GM12878 (cell line): ENCODE data around the gene ADK. TPM values are rescaled to one million over a fixed set of nuclear protein-coding genes. Genes with fewer than 3 reads are reported as not detected.

Experiments used
- ATAC-seq: fragments of 200-7000 bp; cut with Tn5 transposase; 3 replicates; pipeline ENCODE4 v1.9.1; 2020; ENCODE audit warnings: mild to moderate bottlenecking, moderate library complexity
- BruUV-seq: library from RNA; stranded (reverse); fragments of 400-500 nt; replicated peaks from 2 replicates; lab custom pipeline; 2021; lab: Mats Ljungman, UMichigan
- CTCF ChIA-PET: fragments of 300-600 bp; sonication (Branson Sonifier 250); formaldehyde crosslinking; extraction: SDS; loops from one replicate; lab custom pipeline; 2021; ENCODE audit warnings: inconsistent platforms; lab: Yijun Ruan, JAX
- POLR2A ChIA-PET: fragments of 350-600 bp; formaldehyde crosslinking; extraction: SDS; loops from one replicate; lab custom pipeline; 2021; ENCODE audit warnings: inconsistent platforms; lab: Charles Lee
- RAD21 ChIA-PET: fragments of 300-600 bp; sonication (Branson Sonifier 250); formaldehyde crosslinking; loops from one replicate; lab custom pipeline; 2023; ENCODE audit warnings: antibody characterized with exemption; ENCODE audit not compliant: unreplicated experiment; lab: Charles Lee
- SMC1A ChIA-PET: fragments of 300-600 bp; sonication (Branson Sonifier 250); formaldehyde crosslinking; loops from one replicate; lab custom pipeline; 2023; ENCODE audit not compliant: unreplicated experiment, uncharacterized antibody; lab: Charles Lee
- DNase-seq: peaks from one replicate; pipeline ENCODE4 v3.0.0-alpha.2; 2011; ENCODE audit warnings: low read depth, low spot score
- FAIRE-seq: peaks from 3 replicates; lab custom pipeline; 2011; peaks lifted over from hg19 to GRCh38; lab: Jason Lieb, UNC
- H2AFZ ChIP-seq: 2 replicates; pipeline ENCODE4 v1.6.0; 2011; ENCODE audit warnings: low read depth, low read length, control low read depth; ENCODE audit not compliant: control insufficient read depth
- H3K27ac ChIP-seq: 2 replicates; pipeline ENCODE4 v1.5.1; 2011; ENCODE audit warnings: control low read depth; ENCODE audit not compliant: control insufficient read depth, insufficient read depth
- H3K27me3 ChIP-seq, 2 experiments: replicated peaks in 1 of 2; 2 replicates each; pipeline versions ENCODE4 v1.6.0 to v1.6.1; 2011; ENCODE audit warnings: low read length in 1 of 2; ENCODE audit not compliant: control insufficient read depth in 2 of 2, insufficient read depth in 2 of 2
- H3K36me3 ChIP-seq, 2 experiments: 2 replicates each; pipeline ENCODE4 v1.5.1; 2011; ENCODE audit warnings: low read length in 1 of 2; ENCODE audit not compliant: control insufficient read depth in 2 of 2, insufficient read depth in 2 of 2
- H3K4me1 ChIP-seq: 2 replicates; pipeline ENCODE4 v1.6.1; 2011; ENCODE audit warnings: mild to moderate bottlenecking, low read length, moderate library complexity, mixed read lengths; ENCODE audit not compliant: control insufficient read depth, insufficient read depth
- H3K4me2 ChIP-seq: 2 replicates; pipeline ENCODE4 v1.6.0; 2011; ENCODE audit warnings: control low read depth; ENCODE audit not compliant: control insufficient read depth, insufficient read depth
- H3K4me3 ChIP-seq: fragments of 200-600 bp; sonication (generic); 2 replicates; pipeline ENCODE4 v1.5.1; 2016
- H3K79me2 ChIP-seq: 2 replicates; pipeline ENCODE4 v1.6.0; 2011; ENCODE audit warnings: low read length; ENCODE audit not compliant: control insufficient read depth, insufficient read depth
- H3K9ac ChIP-seq: 2 replicates; pipeline ENCODE4 v1.8.0; 2011; ENCODE audit warnings: low read length, control low read depth, mixed read lengths; ENCODE audit not compliant: control insufficient read depth, insufficient read depth
- H3K9me3 ChIP-seq: replicated peaks from 3 replicates; pipeline ENCODE4 v1.5.1; 2011; ENCODE audit warnings: mild to moderate bottlenecking, low read length; ENCODE audit not compliant: control insufficient read depth, insufficient read depth
- H4K20me1 ChIP-seq: 2 replicates; pipeline ENCODE4 v1.6.0; 2011; ENCODE audit not compliant: control insufficient read depth, insufficient read depth
- ASH2L ChIP-seq: fragments of 300-600, 200-600 bp; sonication (generic); IDR thresholded peaks from 2 replicates; pipeline ENCODE4 v1.6.1; 2017; ENCODE audit warnings: low read depth, mild to moderate bottlenecking, borderline replicate concordance
- ATF2 ChIP-seq: IDR thresholded peaks from 2 replicates; pipeline ENCODE4 v1.6.1; 2012; ENCODE audit warnings: low read length, inconsistent platforms
- CUX1 ChIP-seq: IDR thresholded peaks from 2 replicates; pipeline ENCODE4 v1.6.1; 2012; ENCODE audit warnings: improper control_type of control experiment, low read depth, low read length; ENCODE audit not compliant: insufficient replicate concordance
- E4F1 ChIP-seq: fragments of 450-650 bp; IDR thresholded peaks from 2 replicates; pipeline ENCODE4 v1.6.1; 2018; ENCODE audit warnings: borderline replicate concordance, mild to moderate bottlenecking; ENCODE audit not compliant: partially characterized antibody
- GATAD2B ChIP-seq: fragments of 450-650 bp; conservative IDR thresholded peaks from 2 replicates; pipeline ENCODE4 v1.6.1; 2017; ENCODE audit warnings: low read depth, mild to moderate bottlenecking, moderate library complexity
- HDGF ChIP-seq: fragments of 450-650 bp; IDR thresholded peaks from 2 replicates; pipeline ENCODE4 v1.6.1; 2016; ENCODE audit warnings: antibody characterized with exemption
- IKZF1 ChIP-seq: fragments of 450-650 bp; conservative IDR thresholded peaks from 2 replicates; pipeline ENCODE4 v1.6.1; 2017; ENCODE audit warnings: antibody characterized with exemption, mild to moderate bottlenecking
- RUNX3 ChIP-seq: IDR thresholded peaks from 2 replicates; pipeline ENCODE4 v1.6.1; 2012; ENCODE audit warnings: low read length, inconsistent platforms
- ZNF24 ChIP-seq: fragments of 450-650 bp; IDR thresholded peaks from 2 replicates; pipeline ENCODE4 v1.6.1; 2017; ENCODE audit warnings: antibody characterized with exemption, mild to moderate bottlenecking
- WGBS: methylation state at CpG from one replicate; pipeline ENCODE4 v1.1.6; 2016; ENCODE audit warnings: low lambda C conversion rate; ENCODE audit not compliant: insufficient replicate concordance, insufficient coverage; ENCODE audit errors: missing lambda C conversion rate; 5-methylcytosine and 5-hydroxymethylcytosine counted together
- in situ Hi-C: fragments of 300-500 bp; cut with MboI; formaldehyde crosslinking; loops from 9 replicates; pipeline ENCODE4 v1.14.3; 2018; ENCODE audit warnings: mixed read lengths
- intact Hi-C: fragments of 100-400 bp; cut with micrococcal nuclease; formaldehyde crosslinking; loops from one replicate; pipeline ENCODE4 v1.14.2; 2022; ENCODE audit not compliant: unreplicated experiment
- polyA plus RNA-seq, 11 experiments: library from polyadenylated mRNA; depleted of rRNA in 4 of 11; unstranded in 6 of 11; stranded (reverse) in 5 of 11; fragments of >200 nt; fragmentation: Nextera tagmentation in 4 of 11; fragmentation: Illumina TruSeq in 1 of 11; extraction: Ambion mirVana in 4 of 11; extraction: Trizol in 1 of 11; gene quantifications; 1 replicate in 1 of 11; 2 replicates in 10 of 11; pipeline versions ENCODE4 v1.2.1 to v1.2.3, GENCODE V29; 2011 to 2016; ENCODE audit warnings: inconsistent platforms in 2 of 11, missing spikeins in 2 of 11, low read depth in 1 of 11
- total RNA-seq, 4 experiments: library from RNA; depleted of rRNA in 3 of 4; stranded (reverse); fragments of >200 nt in 3 of 4; fragmentation: Illumina TruSeq in 1 of 4; extraction: Trizol in 1 of 4; gene quantifications; 2 replicates each; pipeline versions ENCODE4 v1.2.1 to v1.2.3, GENCODE V29; 2013 to 2021

ADK gene
- total and polyA plus RNA-seq, 10 of the 15 experiments (the other 5 are each of a cell fraction or from before 2014, with no cell fraction given): 42.0 to 151 (median 81.6) TPM

GRCh38 chr10:74743401-74743800, 592.4 kb downstream of the ADK start (continued):
- no peak for TF ChIP-seq ZNF24

- Histone ChIP-seq H3K4me3 (no peak overlapping the region), H3K9me3 (no peaks in the 10 kb centered on the region), H4K20me1 (no peaks in the 10 kb centered on the region), H3K79me2 (no peaks in the 10 kb centered on the region), H3K4me1 (no peaks in the 10 kb centered on the region), H3K9ac (no peak overlapping the region), H3K27ac (no peak overlapping the region), H3K4me2 (no peak overlapping the region), H3K36me3 (no peaks in the 10 kb centered on the region), H2AFZ (no peak overlapping the region), H3K27me3 (no peaks in the 10 kb centered on the region)
- DNase-seq: no peak
- ChIA-PET SMC1A (interaction anchor here (0.6 to 1.2 kb wide), 4 partner anchors 140 to 281 kb away, joined by 3 to 4 read pairs (median 3); no protein-coding TSS in a partner anchor), POLR2A (no interaction called here), CTCF (interaction anchor here (0.6 to 1.1 kb wide), 4 partner anchors 44 to 478 kb away, joined by 3 to 4 read pairs (median 3); no protein-coding TSS in a partner anchor), RAD21 (interaction anchor here (1.2 kb wide), 1 partner anchor 501 kb away, joined by 3 read pairs; no protein-coding TSS in a partner anchor)
- FAIRE-seq: no peak
- 62% methylated on average over 4 of the region's 4 CpGs for WGBS
- ATAC-seq: no peak
- intact Hi-C loops (no loop called here), in situ Hi-C loops (loop anchor here (25.0 kb wide), 1 partner anchor 483 kb away; no protein-coding TSS in a partner anchor)
- BruUV-seq: no TSS peak
- TF ChIP-seq CUX1 (no peak), ASH2L (no peak), RUNX3 (no peak), E4F1 (no peak), IKZF1 (no peak), HDGF (no peak), GATAD2B (no peak), ATF2 (no peak), ZNF24 (no peak)
Observed at GRCh38 chr10:74745449-74745848, 594.4 kb downstream of the ADK start.
